ENCODE results near the gene XPC.

The XPC gene

GRCh38 chr3:14144423-14145075 is 33.9 kb downstream of the XPC start (continued):
- TF ChIP-seq ZNF202 (tag by site-specific recombination; IDR thresholded peaks at IDR 0.05; ENCODE audit: borderline replicate concordance) (no peak), ZNF366 (tag by site-specific recombination; conservative IDR thresholded peaks at IDR 0.05) (peak; percentile 80), ZNF184 (tag by site-specific recombination; IDR thresholded peaks at IDR 0.05) (peak; percentile 55; the same call in 1 of the 2 replicates), PRDM10 (tag by site-specific recombination; IDR thresholded peaks at IDR 0.05) (peak; percentile 83), KLF7 (tag by site-specific recombination; IDR thresholded peaks at IDR 0.05; ENCODE audit: borderline replicate concordance) (no peak), ZNF18 (tag by site-specific recombination; IDR thresholded peaks at IDR 0.05) (peak; percentile 95), ZNF692 (tag by site-specific recombination; IDR thresholded peaks at IDR 0.05) (0 out of 2 replicates have a peak, but pooled peaks have one; percentile 44), HIC1 (tag by site-specific recombination; IDR thresholded peaks at IDR 0.05) (peak; percentile 81), ZNF155 (tag by site-specific recombination; IDR thresholded peaks at IDR 0.05) (no peak), KLF10 (tag by site-specific recombination; IDR thresholded peaks at IDR 0.05) (peak; percentile 45), ZNF707 (tag by site-specific recombination; IDR thresholded peaks at IDR 0.05) (no peak), TSHZ1 (tag by site-specific recombination; IDR thresholded peaks at IDR 0.05; ENCODE audit: borderline replicate concordance) (peak; percentile 53; the same call in 1 of the 2 replicates), GLIS1 (tag by site-specific recombination; IDR thresholded peaks at IDR 0.05) (peak; percentile 47; the same call in 1 of the 2 replicates), ZEB2 (tag by site-specific recombination; IDR thresholded peaks at IDR 0.05) (peak; percentile 83), ZNF26 (tag by site-specific recombination; IDR thresholded peaks at IDR 0.05) (no peak), PRDM4 (tag by site-specific recombination; IDR thresholded peaks at IDR 0.05) (peak; percentile 48; the same call in 1 of the 2 replicates), ZNF585B (tag by site-specific recombination; IDR thresholded peaks at IDR 0.05) (no peak), IKZF3 (tag by site-specific recombination; IDR thresholded peaks at IDR 0.05) (peak; percentile 91), YY2 (tag by site-specific recombination; IDR thresholded peaks at IDR 0.05) (0 out of 2 replicates have a peak, but pooled peaks have one; percentile 42), ZBTB8A (tag by site-specific recombination; IDR thresholded peaks at IDR 0.05) (peak; percentile 26; the same call in 1 of the 2 replicates), ZBTB21 (tag by site-specific recombination; IDR thresholded peaks at IDR 0.05) (0 out of 2 replicates have a peak, but pooled peaks have one; percentile 40), SP7 (tag by site-specific recombination; IDR thresholded peaks at IDR 0.05) (peak; percentile 82)

All from HEK293 (cell line).